ENCODE data around the gene SH2D4B.

SH2D4B gene

GRCh38 chr10:80649183-80649582 is 111.5 kb downstream of the SH2D4B start:
- DNase-seq = no peak

DNA sequence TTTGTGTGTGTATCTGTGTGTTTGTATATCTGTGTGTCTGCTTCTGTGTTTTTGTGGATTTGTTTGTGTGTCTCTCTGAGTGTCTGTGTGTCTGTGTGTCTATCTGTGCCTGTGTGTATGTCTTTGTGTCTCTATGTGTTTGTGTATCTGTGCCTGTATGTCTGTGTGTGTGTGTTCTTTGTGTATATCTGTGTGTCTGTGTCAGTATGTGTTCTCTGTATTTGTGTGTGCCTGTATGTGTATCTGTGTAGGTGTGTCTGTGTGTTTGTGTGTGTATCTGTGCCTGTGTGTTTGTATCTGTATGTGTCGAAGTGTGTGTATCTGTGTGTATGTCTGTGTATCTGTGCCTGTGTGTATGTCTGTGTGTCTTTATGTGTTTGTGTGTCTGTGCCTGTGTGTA is 118.2 kb downstream of the SH2D4B start:
- DNase-seq = no peak

DNA sequence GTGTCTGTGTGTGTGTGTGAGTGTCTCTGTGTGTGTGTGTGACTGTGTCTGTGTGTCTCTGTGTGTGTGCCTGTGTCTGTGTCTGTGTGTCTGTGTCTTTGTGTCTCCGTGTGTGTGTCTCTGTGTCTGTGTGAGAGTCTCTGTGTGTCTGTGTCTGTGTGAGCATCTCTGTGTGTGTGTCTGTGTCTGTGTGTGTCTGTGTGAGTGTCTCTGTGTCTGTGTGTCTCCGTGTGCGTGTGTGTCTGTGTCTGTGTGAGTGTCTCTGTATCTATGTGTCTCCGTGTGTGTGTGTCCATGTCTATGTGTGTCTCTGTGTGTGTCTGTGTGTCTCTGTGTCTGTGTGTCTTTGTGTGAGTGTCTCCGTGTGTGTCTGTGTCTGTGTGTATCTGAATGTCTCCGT is 120.4 kb downstream of the SH2D4B start:
- DNase-seq = no peak

GRCh38 chr10:80659289-80659688 is 121.6 kb downstream of the SH2D4B start:
- DNase-seq = no peak

DNA sequence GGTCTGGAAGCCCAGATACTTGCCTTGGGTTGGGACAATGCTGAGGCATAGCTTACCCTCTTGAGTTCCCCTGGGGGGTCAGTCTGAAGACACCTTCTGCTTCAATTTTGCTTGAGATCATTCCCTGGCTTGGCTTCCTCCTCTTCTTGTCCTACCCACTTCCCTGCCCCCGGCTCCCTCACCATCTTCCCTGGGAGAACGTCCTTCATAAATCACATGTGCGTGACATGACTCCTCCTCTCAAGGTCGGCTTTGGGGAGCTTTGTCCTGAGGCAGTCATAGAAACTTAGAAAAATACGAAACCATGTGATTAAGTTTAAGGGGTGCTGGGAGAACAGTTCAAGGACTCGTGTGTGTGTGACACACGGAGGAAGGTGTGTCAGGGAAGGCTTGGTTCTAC is 122.6 kb downstream of the SH2D4B start:
- DNase-seq = no peak

- DNase-seq = no peak
Measured at GRCh38 chr10:80660736-80661135, 123.0 kb downstream of the SH2D4B start.

- DNase-seq = no peak
Measured at GRCh38 chr10:80661526-80661925, 123.8 kb downstream of the SH2D4B start.

DNA sequence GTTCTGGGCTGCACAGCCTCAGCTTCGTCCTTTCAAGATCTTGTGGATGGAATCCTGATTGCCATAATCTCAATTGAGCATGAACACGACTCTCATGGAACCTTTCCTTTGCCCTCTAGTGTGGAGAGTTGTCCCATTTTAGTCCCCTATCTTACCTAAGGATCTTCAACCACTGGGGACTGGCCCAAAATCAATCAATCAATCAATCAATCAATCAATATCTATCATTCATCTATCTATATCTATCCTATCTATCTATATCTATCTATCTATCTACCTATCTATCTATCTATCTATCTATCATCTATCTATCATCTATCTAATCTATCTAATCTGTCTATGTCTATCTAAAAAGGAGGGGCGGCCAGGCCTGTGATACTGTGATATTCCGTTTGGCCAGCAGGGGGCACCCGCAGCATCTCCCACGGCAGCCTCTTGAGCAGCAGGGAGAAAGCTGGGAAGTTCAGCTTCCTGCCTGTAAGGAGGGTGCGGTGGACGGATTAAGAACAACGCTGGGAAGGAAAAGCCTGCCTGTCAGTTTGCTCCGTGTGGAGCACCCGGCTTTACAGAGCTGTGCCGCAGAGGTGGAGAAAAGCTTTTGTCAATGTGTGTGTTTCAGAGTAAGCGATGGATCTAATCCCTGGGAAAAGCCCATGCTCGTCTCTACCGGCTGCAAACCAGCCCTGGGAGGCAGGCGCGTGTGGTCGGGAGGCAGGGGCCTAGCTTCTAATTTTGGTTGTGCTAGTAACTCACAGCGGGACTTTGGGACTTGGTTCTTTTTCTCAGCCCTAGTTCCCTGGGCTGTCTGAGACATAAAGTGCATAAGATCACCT is 124.9 kb downstream of the SH2D4B start:
- peak; percentile 42 for DNase-seq

DNA sequence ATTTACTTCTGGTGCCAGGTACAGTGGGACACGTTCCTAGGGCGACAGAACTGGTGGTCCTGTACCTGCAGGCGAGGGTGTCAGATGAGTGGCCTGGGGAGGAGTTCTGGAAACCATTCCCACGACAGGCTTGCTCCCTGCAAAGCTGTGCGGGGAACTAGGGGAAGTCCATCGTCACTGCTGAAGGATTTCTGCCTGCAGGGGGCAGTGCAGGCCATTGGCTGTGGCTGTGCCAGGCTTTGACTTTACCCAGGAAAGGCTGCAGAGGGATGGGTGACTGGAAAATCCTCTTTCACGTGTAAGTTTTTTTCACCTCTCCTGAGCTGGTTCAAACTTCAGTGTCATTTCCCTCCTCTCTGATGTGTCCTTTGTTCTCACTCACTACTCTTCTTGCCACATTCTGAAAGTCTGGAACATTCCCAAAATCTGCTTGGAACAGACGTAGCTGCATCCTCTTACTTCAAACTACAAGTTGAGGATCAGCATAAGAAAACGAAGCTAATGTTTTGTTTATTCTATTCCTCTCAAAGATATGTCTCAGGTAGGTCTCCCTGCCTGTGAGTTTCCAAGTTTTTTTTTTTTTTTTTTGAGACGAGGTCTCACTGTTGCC is 126.5 kb downstream of the SH2D4B start:
- peak; percentile 25 for DNase-seq

GRCh38 chr10:80669485-80669884 is 131.8 kb downstream of the SH2D4B start:
- DNase-seq = no peak

GRCh38 chr10:80670774-80671173 is 133.1 kb downstream of the SH2D4B start:
- DNase-seq = no peak

- no peak for DNase-seq
Measured at GRCh38 chr10:80671847-80672246, 134.1 kb downstream of the SH2D4B start.

DNA sequence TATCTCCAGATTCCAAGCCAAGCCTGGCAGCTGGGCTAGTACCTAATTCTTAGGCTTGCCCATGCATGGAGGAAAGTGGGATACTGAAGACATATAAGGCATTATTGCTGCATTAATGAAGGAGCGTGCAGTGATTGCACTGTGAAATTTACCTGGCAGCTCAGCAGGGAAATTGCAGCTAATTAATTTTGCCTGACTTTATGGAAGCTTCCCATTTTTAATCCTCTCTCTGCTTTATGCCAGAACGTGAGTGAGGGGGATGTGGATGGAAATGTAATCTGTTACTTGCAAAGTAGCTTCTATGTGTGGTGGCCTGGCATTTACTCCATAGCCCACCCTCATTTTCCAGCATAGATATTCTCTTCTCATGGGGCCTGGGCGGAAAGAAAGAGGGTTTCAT is 134.9 kb downstream of the SH2D4B start:
- no peak for DNase-seq

DNA sequence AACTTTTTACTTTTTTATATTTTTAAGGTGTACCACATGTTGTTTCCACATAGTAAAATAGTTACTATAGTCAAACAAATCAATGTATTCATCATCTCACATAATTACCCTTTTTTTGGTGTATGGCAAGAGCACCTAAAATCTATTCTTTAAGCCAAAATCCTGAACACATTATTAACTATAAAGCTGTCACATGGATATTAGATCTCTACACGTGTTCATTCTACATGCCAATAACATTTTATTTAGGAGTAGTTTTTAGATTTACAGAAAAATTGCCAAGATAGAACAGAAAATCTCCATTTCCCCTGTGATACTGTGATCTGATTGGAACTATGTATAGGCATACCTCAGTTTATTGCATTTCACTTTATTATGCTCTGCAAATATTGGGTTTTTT is 137.1 kb downstream of the SH2D4B start:
- no peak for DNase-seq

DNA sequence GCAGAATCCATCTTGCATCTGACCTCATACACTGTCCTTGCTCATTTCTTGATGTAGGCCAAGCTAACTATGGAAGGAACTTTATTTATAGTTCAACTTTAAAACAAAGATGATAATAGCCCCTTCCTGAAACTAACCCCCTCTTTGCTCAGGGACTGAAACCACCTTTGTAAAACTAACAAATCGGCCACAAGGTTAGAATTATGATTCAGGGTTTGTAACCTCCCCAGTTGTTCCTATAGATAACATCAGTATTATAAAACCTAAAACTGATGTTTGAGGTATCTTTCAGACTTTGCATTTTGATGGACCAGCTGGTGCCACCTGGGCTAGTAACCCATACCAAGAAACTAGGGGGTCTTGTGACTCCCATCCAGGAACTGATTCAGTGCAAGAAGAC is 143.4 kb downstream of the SH2D4B start:
- no peak for DNase-seq

DNA sequence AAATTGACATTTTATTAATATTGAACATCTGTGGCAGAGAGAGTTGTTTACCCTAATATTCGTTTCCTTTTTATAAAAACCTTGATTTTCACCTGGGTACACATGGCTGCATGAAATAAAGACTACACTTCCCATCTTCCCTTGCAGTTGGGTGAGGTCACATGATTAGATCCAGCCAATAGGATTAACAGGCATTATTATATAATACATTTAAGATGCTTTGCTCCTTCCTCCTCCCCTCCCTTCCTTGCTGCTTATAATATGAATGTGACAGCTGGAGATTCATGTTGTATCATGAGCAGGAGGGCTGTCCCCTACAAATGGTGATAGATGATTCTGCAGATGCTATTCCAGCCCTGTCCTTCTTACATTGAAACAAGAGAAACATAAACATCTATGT is 146.6 kb downstream of the SH2D4B start:
- DNase-seq = no peak

DNA sequence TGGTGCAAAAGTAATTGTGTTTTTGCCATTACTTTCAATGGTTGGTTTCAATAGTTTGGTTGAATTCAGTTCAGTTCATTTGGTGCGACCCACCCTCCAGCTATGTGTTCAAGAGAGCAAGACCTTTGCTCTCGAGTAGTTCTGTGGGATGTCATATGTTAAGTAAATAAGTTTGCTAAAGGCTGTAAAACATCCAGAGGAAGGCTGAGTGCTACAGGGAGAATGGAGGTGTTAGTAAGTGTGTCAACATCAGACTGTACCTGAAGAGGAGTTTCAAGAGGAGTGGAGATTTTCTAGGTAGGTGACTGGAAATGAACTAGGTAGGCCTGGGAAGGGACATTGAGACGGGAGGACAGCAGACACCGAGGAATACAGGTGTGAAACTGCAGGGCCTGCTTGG is 147.7 kb downstream of the SH2D4B start:
- no peak for DNase-seq

DNA sequence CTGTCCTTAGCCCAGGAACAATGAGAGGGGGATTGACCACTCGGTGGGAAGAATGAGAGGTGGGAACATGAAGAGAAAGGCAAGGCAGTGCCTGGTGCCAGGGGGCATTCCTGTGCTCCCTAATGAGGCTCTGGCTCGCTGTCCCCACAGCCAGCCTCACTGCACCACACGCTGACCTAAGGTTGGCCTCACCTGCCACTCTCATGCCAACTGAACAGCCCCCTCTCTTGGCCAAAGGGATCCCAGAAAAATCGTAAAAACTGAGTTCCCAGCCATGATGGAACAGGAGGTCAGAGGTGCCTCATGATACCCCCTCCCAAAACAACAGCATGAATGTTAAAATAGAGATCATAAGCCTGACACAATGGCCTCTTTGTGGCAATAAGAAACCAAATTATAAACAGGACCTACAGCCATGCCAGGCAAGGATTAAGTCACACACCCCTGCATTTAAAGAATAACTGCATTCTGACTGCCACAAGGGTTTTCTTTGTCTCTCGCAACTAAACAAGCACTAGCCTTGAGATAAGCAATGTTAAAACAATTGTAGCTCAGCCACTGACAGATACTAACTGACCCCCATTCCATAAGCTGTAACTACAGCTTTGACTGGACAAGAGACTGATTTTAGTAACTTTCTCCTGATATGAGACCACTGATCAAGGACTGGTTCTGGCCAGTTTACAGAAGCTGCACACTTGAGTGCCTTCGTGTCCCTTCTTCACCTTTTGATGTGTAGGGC is 149.2 kb downstream of the SH2D4B start:
- no peak for DNase-seq

DNA sequence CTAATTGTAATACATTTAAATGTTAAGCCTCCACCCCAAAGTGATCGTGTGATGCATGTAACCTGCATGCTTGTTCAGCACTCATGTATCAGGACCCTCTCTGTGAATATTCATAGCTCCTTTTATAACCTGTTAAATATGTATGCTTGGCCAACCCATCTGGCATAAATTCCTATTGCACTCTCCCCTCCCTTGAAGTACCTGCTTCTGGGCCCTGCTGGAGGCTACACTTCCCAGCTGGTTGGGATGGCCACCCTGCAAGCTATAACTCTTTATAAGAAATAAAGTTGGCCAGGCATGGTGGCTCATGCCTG is 149.7 kb downstream of the SH2D4B start:
- no peak for DNase-seq

DNA sequence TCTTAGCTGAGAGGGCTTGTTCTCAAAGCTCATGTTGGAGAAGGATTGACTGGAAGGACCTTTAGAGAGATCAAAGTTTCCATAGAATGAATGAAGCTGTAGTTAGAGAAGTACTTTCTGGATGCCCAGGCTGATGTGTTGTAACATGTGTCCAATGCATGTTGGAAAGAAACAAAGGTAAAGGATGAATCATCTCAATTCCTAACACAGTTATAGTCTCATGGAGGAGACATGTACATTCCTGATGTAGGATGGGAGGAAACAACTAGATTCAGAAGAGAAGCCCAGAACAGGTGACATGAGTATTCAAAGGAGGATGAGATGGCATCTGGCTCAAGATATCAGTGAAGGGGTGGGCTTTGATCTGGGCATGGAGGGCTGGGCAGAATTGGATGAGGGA is 152.7 kb downstream of the SH2D4B start:
- no peak for DNase-seq

GRCh38 chr10:80691441-80691840 is 153.7 kb downstream of the SH2D4B start:
- DNase-seq = no peak

DNA sequence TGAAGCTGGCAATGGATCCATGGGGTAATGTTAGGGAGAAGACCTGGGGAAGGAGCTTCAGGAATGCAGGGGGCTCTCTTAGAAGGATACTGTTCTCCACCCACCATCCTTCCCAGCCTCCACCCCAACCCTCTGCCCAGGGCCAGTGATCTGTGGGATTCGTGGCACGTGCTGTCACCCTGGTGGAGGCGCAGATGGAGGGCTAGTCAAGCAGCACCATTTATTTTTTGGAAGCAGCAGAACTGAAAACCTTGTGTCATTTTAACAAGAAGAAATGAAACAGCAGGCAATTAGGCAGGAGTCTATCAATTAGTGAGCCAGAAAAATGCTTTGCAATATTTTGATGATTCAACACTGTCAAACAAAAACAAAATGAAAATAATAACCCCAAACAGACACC is 155.9 kb downstream of the SH2D4B start:
- no peak for DNase-seq

DNA sequence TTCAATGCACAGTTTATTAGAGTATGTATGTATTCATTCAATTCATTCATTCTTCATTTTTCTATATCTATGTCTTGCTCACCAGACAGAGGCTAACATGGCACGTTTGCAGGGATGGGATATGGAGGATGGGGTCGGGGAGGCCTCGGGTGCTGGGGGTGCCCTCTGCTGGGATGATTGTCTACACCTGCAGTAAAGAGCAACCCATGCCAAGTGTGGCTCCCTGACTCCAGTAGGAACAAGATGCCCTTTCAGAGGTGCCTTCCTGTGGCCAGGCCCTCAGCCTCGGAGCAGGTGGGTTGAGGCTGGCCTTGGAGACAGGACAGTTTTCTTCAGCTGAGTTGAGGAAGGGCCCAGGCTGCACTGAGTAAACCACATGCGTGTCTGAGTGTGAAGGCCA is 157.2 kb downstream of the SH2D4B start:
- no peak for DNase-seq

Data from DMS 273 treated with DMSO at 0.1 percent for 48 hours (cell line).